ENCODE data around the gene PCMTD2. TPM values are rescaled to one million over a fixed set of nuclear protein-coding genes. Genes with fewer than 3 reads are reported as not detected.

PCMTD2 gene
- total and polyA plus RNA-seq, 2 of the 13 experiments (the other 11 are each of a cell fraction or from before 2014, with no cell fraction given) = 47.0 to 76.9 TPM

DNA sequence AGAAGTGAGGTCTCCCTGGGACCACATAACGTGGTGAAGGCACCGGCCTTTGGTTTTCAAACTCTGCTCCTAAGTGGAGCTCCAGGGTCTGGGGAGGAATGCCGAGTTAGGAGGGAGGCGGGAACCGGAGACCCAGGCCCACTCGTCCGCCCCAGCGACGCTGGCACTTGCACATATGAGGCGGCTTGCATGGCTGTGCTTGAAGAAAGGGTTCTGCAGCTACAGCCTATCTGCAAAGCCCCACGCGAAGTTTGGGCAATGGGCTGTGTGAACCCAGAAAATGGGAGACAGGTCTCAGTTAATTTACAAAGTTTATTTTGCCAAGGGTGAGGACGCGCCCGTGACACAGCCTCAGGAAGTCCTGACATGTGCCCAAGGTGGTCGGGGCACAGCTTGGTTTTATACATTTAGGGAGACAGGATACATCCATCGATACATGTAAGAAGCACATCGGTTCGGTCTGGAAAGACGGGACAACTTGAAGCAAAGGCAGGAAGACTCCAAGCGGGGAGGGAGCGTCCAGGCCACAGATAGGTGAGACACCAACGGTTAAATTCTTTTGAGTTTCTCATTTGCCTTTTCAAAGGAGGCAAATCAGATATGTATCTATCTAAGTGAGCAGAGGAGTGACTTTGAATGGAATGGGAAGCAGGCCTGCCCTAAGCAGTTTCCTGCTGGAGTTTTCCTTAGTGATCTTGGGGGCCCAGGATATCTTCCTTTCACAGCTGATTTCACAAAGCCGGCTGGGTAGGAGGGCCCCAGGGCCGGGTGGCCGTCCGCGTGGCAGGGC lies 782 bp upstream of the PCMTD2 start (continued):
- TF ChIP-seq TCF12 (IDR thresholded peaks at IDR 0.05) (no peak), TCF12 (CRISPR knock-in tag; IDR thresholded peaks at IDR 0.05) (peak; percentile 17; the same call in 1 of the 2 replicates), ZFYVE20 (CRISPR knock-in tag; IDR thresholded peaks at IDR 0.05; ENCODE audit: borderline replicate concordance, low read depth) (no peak), ZNF335 (CRISPR knock-in tag; IDR thresholded peaks at IDR 0.05) (no peak), ZNF652 (CRISPR knock-in tag; IDR thresholded peaks at IDR 0.05; ENCODE audit: borderline replicate concordance, low read depth) (no peak), ZNF891 (CRISPR knock-in tag; IDR thresholded peaks at IDR 0.05) (no peak), EED (CRISPR knock-in tag; IDR thresholded peaks at IDR 0.05) (no peak), ZIK1 (CRISPR knock-in tag; IDR thresholded peaks at IDR 0.05; ENCODE audit: borderline replicate concordance, low read depth) (no peak), POLR2AphosphoS2 (IDR thresholded peaks at IDR 0.05; ENCODE audit: low read depth, low read length) (no peak), ZSCAN21 (CRISPR knock-in tag; IDR thresholded peaks at IDR 0.05; ENCODE audit: borderline replicate concordance) (no peak), NFIC (IDR thresholded peaks at IDR 0.05; ENCODE audit: low read length) (no peak), ISL2 (CRISPR knock-in tag; IDR thresholded peaks at IDR 0.05) (no peak), CBX1 (IDR thresholded peaks at IDR 0.05; ENCODE audit: low read depth) (no peak), ZBTB1 (CRISPR knock-in tag; IDR thresholded peaks at IDR 0.05; ENCODE audit: borderline replicate concordance) (no peak), ZNF224 (CRISPR knock-in tag; IDR thresholded peaks at IDR 0.05) (peak; percentile 83), TEAD3 (CRISPR knock-in tag; optimal IDR thresholded peaks at IDR 0.05; ENCODE audit: borderline replicate concordance) (no peak), AHDC1 (CRISPR knock-in tag; IDR thresholded peaks at IDR 0.05; ENCODE audit: borderline replicate concordance) (no peak), ATM (IDR thresholded peaks at IDR 0.05; ENCODE audit: borderline replicate concordance) (no peak), ZNF839 (CRISPR knock-in tag; IDR thresholded peaks at IDR 0.05; ENCODE audit: borderline replicate concordance) (no peak), MXD1 (CRISPR knock-in tag; IDR thresholded peaks at IDR 0.05) (peak; percentile 15; the same call in 1 of the 2 replicates), NFKB2 (CRISPR knock-in tag; IDR thresholded peaks at IDR 0.05; ENCODE audit: borderline replicate concordance) (peak; percentile 5; the same call in 1 of the 2 replicates), RCOR2 (CRISPR knock-in tag; IDR thresholded peaks at IDR 0.05) (no peak), HNRNPK (IDR thresholded peaks at IDR 0.05; ENCODE audit: low read depth, low read length, poor library complexity, severe bottlenecking) (no peak), HNRNPH1 (optimal IDR thresholded peaks at IDR 0.05; ENCODE audit: low read depth, low read length) (no peak), SRSF9 (IDR thresholded peaks at IDR 0.05; ENCODE audit: borderline replicate concordance, insufficient read depth, low read depth, low read length, poor library complexity, severe bottlenecking) (no peak)
